NCI-H774 (cell line): ENCODE results near the gene SP5.
"Not testable (repeated sequence)": the region's sequence is repeated elsewhere in the genome, so short reads cannot be mapped to it uniquely, and the experiment has no call there.

Experiments used
- DNase-seq: peaks from one replicate; lab custom pipeline; 2025; lab: John Stamatoyannopoulos, UW

Gene SP5

DNA sequence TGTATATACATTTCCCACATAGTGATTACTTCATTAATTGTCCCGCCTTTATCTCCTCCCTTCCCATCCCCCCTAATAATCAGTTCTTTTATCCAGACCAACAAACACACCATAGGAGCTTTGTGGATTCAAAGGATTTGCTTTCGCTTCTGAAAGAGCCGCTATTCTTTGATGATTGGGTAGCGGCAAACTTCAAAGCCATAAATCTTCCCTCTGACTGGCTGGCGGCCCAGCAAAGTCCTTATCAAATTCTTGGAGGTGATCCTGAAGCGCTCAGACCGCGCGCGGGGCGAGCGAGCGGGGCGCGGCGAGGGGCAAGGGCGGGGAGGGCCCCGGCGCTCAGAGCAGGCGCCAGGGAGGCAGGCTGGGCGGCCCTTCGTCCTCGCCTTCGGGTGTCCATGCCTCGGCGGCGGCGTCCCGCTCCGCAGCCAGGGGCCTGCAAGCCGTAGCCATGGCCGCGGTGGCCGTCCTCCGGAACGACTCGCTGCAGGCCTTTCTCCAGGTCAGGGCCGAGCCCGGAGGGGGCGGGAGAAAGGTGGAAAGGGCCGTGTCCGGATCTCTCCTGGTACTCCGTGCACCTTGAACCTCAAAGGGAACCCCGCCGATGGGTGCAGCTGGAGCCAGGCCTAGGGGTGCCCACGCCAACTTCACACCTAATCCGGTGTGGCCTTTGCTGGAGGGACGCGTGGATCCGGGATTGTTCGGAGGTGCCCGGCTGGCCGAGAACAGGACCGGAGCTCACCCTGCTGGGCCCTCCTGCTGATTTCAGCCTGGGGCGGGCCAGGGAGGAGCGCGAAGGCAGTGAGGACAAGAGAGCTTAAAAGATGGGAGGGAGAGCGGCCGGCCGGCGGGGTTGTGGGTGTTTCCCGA lies at the start of gene SP5:
Gene SP5, plus strand, starts transcription at position 276 of the 870 bp plus-strand sequence. Its CDS starts 176 bp downstream, at position 452.
- DNase-seq = peak; percentile 38

DNA sequence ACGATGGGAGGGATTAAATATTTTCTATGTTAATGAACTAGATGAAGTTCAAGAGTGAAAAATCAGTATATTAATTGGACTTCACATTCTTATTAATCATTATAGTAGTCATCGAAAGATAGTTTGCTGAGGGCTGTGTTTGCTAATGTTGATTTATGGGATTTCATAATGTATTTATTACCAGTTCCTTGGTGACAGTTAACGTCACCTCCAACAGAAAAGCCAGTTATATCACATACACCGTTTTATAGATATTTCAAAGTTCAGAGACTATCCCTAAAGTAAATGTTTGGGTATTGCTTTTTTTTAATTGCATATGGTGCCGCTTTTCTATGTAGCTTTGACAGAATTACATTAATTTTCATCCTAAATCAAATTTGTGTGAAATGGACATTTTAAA lies 49.4 kb upstream of the SP5 start:
- no peak for DNase-seq

DNA sequence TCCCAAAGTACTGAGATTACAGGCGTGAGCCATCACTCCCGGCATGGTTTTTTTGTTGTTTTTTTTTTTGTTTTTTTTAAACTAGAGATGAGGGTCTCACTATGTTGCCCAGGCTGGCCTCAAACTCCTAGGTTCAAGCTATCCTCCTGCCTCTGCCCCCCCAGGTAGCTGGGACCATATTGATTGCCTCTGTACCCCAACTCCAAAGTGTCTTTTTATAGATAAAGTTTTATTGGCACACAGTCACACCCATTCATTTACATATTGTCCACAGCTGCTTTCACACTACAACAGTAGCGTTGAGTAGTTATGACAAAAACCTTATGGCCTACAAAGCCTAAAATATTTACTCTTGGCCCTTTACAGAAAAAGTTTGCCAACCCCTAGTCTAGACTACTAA lies 45.2 kb upstream of the SP5 start:
- no peak for DNase-seq

DNA sequence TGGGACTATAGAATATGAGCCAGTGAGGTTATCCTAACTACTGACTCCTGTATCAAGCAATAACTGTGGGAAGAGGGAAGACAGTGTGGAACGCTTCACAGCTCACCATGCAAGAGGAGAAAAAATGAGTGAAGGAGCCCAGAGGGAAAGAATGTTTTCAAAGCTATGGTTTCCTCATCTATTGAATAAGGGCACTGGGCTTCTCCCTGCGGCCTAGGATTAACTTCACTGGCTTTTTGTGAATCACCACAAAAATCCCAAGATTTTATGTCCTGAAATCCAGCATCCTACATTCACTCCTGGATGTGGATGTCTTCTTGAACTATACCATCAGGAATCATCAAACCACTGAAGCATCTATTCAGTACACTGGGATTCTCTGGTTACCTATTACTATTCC lies 44.5 kb upstream of the SP5 start:
- DNase-seq = no peak

DNA sequence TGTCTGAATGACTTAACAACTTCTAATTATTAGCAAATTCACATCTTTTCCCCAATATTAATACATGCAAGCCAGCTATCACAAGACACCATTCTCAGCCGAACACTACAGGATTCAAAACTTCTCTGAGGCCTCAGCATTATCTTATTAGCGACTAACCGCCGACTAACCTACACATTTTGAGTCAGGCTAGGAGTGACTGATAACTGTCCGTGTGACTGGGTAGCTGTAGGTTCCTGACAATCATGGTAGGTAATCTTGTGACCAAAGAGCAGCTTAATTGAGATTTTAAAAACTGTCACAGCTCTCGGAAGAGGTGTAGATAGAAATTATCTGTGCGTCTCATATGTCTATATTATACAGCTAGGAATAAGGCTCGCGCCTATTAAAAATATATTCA lies 44.1 kb upstream of the SP5 start:
- DNase-seq = no peak

DNA sequence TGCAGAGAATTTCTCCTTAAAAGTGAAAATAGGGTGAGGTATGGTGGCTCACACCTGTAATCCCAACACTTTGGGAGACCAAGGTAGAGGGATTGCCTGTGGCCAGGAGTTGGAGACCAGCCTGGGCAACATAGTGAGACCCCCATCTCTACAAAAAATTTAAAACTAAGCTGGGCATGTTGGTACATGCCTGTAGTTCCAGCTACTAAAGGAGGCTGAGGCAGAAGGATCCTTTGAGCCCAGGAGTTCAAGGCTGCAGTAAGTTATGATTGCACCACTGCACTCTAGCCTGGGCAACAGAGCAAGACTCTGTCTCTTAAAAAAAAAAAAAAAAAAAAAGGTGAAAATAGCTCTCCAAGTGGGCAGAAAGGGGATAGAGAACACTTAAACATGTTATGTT lies 40.9 kb upstream of the SP5 start:
- not testable (repeated sequence) for DNase-seq

DNA sequence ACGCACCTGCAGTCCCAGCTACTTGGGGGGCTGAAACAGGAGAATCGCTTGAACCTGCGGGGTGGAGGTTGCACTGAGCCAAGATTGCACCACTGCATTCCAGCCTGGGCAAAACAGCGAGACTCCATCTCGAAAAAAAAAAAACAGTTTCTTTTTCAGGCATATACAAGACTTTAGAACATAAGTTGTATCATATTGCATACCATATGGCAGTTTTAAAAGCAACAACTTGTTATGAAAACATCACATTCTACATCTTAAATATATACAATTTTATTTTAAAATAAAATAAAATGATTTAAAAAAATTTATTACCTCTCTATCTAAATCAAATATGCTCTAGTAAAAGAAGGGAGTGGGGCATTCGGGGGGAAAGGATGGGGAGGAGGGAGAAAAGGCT lies 39.4 kb upstream of the SP5 start:
- no peak for DNase-seq

DNA sequence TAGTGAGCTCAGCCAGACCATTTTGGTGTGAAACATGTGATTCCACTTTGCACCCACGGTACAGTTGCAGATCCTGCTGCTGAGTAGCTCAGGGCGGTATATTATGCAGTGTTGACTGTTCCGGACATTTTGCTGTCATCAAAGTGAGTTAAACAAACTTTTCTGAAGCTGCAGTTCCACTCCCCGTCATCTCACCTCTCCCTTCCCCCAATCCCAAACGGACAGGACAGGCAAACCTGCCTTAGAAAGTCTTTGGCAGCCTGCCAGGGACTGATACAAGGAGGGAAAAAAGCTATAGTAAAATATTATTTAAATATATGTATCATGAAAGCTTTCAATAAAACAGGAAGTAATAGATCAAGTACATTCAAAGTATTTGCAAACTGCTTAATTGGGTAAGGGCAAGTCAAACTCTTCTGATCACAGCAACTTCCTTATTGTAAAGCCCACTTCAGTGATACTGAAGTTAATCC lies 35.5 kb upstream of the SP5 start:
- no peak for DNase-seq

DNA sequence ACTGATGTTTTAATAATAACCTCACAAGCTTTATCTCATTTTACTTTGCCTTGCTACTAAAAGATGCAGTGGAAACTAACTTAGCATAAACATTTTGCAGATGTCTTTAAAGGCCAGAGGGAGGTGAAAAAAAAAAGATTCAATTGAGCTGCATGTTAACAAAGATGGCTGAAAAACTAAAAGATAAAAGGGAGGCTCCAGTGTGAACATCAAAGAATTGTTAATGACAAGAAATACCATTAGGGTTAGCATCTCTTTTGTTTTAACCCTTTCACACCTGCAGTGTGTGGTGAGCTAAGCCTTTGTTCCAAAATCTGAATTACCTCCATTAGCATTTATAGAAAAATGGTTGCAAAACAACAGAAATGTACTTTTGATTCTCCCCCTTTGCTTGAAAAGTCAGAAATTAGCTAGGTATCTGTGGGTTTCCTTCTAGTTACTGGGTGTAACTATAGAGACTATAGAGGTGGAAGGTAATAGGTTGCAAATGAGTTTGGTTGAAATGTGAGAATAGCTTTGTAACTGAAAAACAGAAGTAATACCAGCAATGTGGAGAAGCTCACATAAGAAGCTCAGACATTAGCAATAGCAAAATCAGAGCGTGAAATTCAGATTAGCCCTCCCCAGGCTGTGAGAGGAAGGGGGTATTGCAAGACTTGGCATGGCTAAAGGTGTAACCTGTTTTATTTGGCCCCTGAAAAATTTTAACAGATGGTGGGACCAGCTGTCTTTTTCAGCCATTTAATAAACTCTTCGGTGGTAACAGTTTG lies 34.8 kb upstream of the SP5 start:
- DNase-seq = no peak

DNA sequence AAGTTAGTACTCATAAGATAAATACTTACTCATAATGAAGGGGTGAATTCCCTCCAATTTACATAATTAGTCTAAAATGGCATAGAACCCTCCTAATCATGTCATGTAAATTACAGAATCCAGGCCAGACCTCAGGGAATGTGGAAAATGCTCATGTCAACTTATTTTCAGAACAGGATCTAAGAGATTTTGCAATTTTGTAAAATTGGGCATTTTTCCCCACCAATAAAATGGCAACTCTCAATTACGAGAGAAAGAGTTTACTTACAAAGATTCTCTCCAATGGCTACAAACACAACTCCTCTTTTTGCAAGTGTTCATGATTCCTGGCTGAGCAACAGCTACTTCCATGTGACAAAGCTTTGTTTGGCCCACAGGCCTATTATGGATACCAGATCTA lies 33.8 kb upstream of the SP5 start:
- no peak for DNase-seq

DNA sequence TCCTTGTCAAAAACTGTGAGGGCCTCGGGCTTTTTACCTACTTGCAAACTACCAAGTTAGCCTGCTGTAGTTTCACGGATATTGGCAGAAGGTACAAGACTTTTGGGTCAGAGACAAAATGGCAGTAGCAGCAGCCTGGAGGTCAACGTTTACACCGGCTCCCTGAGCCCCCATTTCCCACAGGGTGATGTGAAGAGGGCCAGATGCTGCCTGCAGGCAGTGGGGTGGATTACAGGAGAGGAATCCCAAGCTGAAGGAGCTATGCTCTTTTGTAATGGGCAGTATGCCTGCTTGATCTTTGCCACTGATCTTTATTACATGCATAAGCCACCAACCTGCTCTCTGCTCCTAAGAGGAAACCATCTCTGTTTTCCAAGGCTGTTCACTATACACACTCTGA lies 29.5 kb upstream of the SP5 start:
- no peak for DNase-seq

DNA sequence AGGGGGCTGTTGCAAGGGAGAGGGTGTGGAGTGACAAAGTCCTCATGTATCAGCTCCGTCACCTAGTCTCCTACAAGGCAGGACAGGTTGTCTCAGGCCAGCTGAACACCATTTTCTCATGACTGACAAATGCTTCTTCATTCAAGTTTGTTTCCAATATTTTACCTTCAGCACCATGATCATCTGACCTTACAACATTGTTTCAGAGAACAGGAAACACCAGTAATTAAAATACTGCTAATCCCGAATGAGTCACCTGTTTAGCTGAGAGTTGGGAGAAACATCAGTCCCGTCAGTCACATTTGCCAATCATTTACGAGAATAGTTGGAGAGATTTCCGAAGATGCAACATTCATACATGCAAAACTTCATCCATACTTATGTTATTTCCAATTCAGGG lies 25.7 kb upstream of the SP5 start:
- no peak for DNase-seq

DNA sequence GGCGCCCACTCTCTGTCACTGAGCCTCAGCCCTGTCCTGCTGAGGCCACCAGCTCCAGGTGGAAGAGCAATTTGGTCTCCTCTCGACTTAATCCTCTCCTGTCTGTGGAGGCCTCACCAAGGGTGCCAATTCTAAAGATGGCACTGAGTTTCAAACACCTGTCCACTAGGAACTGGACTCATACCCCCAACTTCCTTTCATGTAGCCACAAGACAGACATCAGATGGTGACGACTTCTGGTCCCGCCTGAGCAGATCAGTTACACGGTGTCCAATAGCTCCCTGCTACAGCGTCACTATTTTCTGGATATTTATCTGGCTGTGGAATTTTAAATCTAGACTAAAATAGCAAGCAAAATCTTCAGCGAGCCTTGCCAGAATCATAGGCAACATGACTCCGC lies 24.5 kb upstream of the SP5 start:
- no peak for DNase-seq

DNA sequence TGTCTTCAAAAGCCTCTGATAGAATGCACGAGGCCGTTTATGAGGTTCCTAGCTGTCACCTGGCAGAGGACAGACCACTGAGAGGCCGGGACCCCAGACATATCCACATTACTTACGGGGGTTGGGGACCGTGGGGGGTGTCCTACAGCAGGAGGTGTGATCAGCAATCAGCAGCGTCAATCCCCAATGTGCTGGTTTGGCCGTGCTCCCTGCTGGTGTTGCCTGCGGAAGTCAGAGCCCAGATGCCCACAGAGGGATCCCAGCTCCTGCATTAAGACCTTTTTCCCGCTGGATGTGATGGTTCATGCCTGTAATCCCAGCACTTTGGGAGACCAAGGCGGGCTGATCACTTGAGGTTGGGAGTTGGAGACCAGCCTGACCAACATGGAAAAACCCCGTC lies 20.8 kb upstream of the SP5 start:
- DNase-seq = no peak

DNA sequence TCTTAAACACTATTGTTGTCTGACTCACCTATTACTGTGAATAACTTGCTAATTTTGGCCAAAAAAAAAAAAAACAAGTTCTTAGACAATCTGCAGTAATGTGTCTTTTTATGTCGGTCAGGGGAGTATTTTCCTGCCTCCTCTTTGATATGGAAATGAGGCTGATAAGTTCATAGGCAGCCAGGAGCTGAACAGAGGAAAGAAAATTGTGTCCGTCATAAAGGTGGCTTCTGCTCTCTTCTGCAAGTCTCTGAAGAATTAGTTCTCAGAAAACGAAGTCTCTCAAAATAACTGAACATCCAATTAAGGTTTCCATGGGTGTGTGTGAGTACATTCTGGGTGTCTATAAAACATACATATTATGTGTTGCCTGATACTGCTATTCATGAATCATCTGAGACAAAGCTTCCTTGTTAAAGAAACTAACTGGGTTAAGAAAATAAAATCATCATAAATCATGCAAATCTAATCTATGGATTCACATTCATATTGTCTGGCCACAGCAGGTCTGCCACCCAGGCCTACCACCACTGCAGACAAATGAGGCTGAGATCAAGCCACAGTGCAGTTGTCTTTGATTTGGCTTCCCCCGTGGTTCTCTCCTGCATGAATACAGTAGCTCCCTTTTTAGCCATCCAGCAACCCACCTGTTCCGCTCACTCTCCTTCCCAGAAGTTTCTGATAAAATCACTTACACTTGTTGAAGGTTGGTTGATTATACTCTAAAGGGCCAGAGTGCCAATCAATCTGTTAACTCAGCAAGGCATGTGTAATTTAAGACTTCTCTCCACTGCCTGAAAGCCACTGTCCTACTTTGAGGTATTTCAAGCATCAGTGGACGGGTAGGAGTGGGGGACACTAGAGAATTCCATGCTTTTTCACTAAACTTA lies 19.4 kb upstream of the SP5 start:
- no peak for DNase-seq

DNA sequence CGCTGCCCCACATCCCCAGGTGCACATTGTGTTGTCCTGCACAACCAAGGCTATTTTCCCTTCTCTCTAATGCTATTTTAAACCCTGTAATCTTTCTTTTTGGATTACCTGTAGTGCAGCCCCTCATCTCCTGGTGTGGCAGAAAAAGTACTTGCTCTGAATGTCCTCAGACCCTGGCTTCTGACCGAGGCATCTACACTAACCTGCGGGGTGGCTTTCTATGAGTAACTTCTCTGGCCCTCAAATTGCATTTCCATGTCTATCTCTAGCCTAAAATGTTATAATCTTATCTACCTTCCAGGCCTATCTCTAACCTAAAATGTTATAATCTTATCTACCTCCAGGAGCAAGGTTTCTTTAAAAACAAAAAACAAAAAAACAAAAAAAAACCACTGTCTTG lies 18.2 kb upstream of the SP5 start:
- no peak for DNase-seq

DNA sequence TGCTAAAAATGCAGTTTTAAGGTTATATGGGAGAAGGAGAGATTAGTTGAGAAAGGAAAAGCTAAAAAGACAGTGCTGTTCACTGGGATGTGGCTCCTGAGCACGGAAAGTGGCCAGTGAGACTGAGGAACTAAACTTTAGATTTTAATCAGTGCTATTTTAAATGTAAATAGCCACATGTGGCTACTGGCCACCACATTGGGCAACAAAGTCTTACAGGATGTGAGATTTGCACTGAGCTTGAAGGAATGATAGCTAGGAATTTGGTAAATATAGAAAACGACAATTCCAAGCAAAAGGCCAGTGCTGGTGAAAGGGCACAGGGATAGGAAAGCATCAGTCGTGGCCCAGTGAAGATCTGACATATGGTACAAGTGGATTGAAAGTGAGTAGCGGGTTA lies 14.1 kb upstream of the SP5 start:
- DNase-seq = no peak

DNA sequence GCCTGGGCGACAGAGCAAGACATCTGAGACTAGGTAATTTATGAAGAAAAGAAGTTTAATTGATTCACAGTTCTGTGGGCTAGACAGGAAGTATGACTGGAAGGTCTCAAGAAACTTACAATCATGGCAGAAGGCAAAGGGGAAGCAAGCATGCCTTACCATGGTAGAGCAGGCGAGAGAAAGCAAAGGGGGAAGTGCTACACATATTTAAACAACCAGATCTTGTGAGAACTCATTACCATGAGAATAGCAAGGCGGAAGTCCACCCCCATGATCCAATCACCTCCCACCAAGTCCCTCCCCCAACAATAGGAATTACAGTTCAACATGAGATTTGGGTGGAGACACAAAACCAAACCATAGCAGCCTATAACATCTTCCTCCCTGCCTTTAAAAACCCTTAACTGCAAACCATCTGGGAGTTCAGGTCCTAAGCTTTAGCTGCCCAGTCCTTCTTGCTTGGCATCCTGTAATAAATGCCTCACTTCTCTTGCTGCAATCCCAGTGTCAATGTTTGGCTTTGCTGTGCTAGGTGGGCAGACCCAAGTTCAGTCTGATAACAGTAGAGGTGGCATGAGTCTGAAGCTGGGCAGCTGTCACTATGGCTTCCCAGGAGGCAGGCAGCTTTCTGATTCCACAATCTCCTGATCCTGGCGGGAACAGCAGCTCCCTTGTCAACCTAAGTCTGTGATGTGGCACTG lies 11.2 kb upstream of the SP5 start:
- no peak for DNase-seq

DNA sequence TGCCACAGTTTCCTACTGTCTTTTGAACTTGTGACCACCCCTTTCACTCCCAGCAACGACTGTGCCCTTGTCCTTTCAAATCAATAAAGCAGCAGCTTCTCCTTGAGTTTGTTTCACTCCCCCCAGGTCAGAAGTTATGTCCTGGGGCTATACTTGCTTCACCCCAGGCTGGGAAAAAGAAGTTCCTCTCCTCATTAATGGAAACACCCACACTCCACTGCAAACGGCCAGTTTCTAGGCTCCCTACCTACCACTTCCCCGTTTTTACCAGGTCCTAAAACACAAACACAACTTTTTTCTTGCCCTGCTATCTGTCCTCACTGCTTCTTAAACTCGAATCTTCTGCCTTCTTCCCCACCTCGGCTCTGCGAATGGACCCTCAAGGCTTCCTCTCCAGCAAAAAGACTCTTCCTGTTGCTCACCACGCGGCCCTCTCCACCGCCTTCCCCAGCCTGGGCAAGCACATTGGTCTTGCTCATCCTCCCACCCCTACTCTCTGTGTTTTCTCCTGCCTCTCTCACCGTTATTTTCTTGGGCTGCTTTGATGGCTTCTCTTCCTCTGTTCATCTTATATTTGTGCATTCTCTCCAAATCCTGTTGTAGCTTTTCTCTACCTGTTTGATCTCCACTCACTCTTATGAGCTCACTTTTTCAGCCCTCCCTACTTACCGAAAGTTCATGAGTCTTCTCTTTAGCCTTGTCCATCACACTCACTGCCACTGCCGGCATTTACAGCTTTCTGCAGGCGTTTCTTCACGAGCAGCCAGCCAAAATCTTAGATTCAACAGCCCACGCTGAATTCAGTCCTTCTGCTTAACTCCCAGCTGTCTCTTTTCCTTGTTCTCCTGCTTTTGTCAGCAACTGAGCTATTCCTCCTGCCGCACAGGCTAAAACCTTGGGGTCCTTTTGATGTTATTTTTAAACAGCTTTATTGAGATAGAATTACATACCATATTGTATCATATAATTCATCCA lies 7.0 kb upstream of the SP5 start:
- no peak for DNase-seq

DNA sequence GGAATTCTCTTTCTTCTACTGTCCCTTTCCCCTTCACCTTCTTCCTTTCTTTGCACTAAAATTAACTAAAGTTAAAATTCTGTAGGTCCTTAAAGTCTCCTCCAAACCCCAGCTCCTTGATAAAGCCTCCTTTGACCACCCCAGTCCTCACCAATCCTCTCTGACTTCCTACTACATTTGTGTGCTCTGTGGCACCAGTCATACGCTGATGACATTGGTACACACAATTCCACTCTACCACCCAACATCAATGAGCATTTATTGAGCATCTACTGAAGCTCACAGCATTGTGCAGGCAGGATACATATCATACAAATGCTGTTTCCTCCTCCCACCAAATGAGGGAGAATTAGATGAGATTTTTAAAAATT lies 4.5 kb upstream of the SP5 start:
- DNase-seq = no peak
